Tibial artery (tissue), 4 donors: ENCODE results near the gene BRCA1.
"Not testable (repeated sequence)": the region's sequence is repeated elsewhere in the genome, so short reads cannot be mapped to it uniquely, and the experiment has no call there.

ENCODE experiments used
- DNase-seq, 2 donors: peaks; one replicate each; pipeline ENCODE4 v3.0.0-alpha.2; 2019
- H3K27ac ChIP-seq, 2 donors: fragments of 200-600 bp; sonication (generic) in 1 of 2; 1 replicate in 1 of 2; 2 replicates in 1 of 2; pipeline ENCODE4 v1.5.1; 2018 to 2019; ENCODE audit warnings: mild to moderate bottlenecking in 1 of 2
- H3K27me3 ChIP-seq, 2 donors: fragments of 200-600 bp; sonication (generic) in 1 of 2; one replicate each; pipeline versions ENCODE4 v1.5.1 to v1.6.0; 2016 to 2019
- H3K36me3 ChIP-seq, 3 donors: fragments of 200-600 bp; sonication (generic) in 2 of 3; one replicate each; pipeline ENCODE4 v1.5.1; 2016 to 2019; ENCODE audit warnings: mild to moderate bottlenecking in 2 of 3
- H3K4me1 ChIP-seq, 4 donors: fragments of 200-600 bp; sonication (generic) in 2 of 4; 1 replicate in 3 of 4; 2 replicates in 1 of 4; pipeline ENCODE4 v1.5.1; 2016 to 2019
- H3K4me3 ChIP-seq, 2 donors: fragments of 200-600 bp; sonication (generic) in 1 of 2; 1 replicate in 1 of 2; 2 replicates in 1 of 2; pipeline ENCODE4 v1.5.1; 2018 to 2019; ENCODE audit warnings: mild to moderate bottlenecking in 2 of 2
- H3K9me3 ChIP-seq, 3 donors: fragments of 200-600 bp; sonication (generic) in 1 of 3; one replicate each; pipeline ENCODE4 v1.5.1; 2016 to 2019
- intact Hi-C: fragments of 100-400 bp; cut with DNase I; formaldehyde crosslinking; loops from one replicate; pipeline ENCODE4 v1.15.0; 2023; ENCODE audit warnings: low total_unique reads
- TF ChIP-seq, protein P1 (sequence below), 2 experiments: fragments of 200-600 bp in 1 of 2; fragments of 450-650 bp in 1 of 2; IDR thresholded peaks; one replicate each; pipeline ENCODE4 v1.5.1; 2017 to 2019; ENCODE audit warnings: antibody characterized with exemption in 2 of 2, mild to moderate bottlenecking in 1 of 2, moderate library complexity in 1 of 2

BRCA1 gene

DNA sequence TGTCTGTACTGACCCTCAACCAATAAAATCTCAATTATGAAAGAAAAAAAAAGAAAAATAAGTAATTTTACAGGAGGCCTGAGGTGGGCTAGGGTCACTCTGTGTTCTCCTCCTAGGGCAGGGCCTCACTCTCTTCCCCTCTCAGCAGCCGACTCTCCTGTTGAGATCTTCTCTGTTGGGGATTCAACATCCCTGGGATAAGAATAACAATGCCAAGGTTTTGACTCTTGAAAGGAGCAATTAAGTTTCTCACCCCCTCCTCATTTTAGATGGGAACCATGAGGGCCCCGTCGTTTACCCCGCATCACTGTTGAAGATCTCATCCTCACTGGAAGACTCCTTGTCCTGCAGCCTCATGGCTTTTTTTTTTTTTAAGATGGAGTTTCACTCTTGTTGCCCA, 21.5 kb upstream of the BRCA1 start:
- intact Hi-C loops: no loop called here
- no peak for DNase-seq
- H3K27me3 ChIP-seq: no peaks in the 10 kb centered on the region
- H3K27ac ChIP-seq: no peak overlapping the region
- no peaks in the 10 kb centered on the region for H3K9me3 ChIP-seq
- no peaks in the 10 kb centered on the region for H3K4me1 ChIP-seq
- peaks cover 0 to 29% (median 6%) of the 10 kb centered on the region in 3 donors for H3K36me3 ChIP-seq
- H3K4me3 ChIP-seq: no peak overlapping the region
- TF ChIP-seq, protein P1, sequence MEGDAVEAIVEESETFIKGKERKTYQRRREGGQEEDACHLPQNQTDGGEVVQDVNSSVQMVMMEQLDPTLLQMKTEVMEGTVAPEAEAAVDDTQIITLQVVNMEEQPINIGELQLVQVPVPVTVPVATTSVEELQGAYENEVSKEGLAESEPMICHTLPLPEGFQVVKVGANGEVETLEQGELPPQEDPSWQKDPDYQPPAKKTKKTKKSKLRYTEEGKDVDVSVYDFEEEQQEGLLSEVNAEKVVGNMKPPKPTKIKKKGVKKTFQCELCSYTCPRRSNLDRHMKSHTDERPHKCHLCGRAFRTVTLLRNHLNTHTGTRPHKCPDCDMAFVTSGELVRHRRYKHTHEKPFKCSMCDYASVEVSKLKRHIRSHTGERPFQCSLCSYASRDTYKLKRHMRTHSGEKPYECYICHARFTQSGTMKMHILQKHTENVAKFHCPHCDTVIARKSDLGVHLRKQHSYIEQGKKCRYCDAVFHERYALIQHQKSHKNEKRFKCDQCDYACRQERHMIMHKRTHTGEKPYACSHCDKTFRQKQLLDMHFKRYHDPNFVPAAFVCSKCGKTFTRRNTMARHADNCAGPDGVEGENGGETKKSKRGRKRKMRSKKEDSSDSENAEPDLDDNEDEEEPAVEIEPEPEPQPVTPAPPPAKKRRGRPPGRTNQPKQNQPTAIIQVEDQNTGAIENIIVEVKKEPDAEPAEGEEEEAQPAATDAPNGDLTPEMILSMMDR (IDR thresholded peaks at IDR 0.05): no peak

GRCh38 chr17:43143201-43143600, 18.0 kb upstream of the BRCA1 start:
- no peaks in the 10 kb centered on the region for H3K27me3 ChIP-seq
- H3K27ac ChIP-seq: no peak overlapping the region
- H3K9me3 ChIP-seq: no peaks in the 10 kb centered on the region
- no peak for DNase-seq
- no peak overlapping the region for H3K4me3 ChIP-seq
- intact Hi-C loops: no loop called here
- no peaks in the 10 kb centered on the region for H3K4me1 ChIP-seq
- TF ChIP-seq, protein P1 (IDR thresholded peaks at IDR 0.05): no peak
- peaks cover 0 to 41% (median 6%) of the 10 kb centered on the region in 3 donors for H3K36me3 ChIP-seq

DNA sequence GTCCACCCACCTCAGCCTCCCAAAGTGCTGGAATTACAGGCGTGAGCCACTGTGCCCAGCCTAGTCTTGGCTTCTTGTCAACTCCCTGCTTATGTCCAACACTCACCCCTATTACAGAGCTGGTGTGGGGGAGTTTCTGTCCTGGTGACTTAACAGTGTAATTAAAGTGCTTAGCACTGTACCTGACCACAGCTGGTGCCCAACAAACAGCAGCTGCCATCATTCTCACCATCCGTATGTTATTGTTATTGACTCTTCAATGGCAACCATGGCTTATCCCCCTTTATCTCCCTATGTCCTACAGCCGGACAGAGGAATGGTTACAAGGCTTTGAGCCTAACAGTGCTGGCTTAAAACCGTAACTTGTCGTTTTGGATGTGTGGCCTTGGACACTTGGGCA, 17.0 kb upstream of the BRCA1 start:
- no peaks in the 10 kb centered on the region for H3K9me3 ChIP-seq
- H3K4me3 ChIP-seq: no peak overlapping the region
- H3K27me3 ChIP-seq: no peaks in the 10 kb centered on the region
- H3K4me1 ChIP-seq: no peaks in the 10 kb centered on the region
- no peak for DNase-seq
- peaks cover 0 to 36% (median 6%) of the 10 kb centered on the region in 3 donors for H3K36me3 ChIP-seq
- intact Hi-C loops: no loop called here
- no peak overlapping the region for H3K27ac ChIP-seq
- TF ChIP-seq, protein P1 (IDR thresholded peaks at IDR 0.05): no peak

- no peaks in the 10 kb centered on the region for H3K9me3 ChIP-seq
- intact Hi-C loops: no loop called here
- H3K4me1 ChIP-seq: no peaks in the 10 kb centered on the region
- H3K27me3 ChIP-seq: no peaks in the 10 kb centered on the region
- TF ChIP-seq, protein P1 (IDR thresholded peaks at IDR 0.05): no peak
- no peak for DNase-seq
- no peak overlapping the region for H3K27ac ChIP-seq
- peaks cover under 1 to 38% (median 7%) of the 10 kb centered on the region in 3 donors for H3K36me3 ChIP-seq
- no peak overlapping the region for H3K4me3 ChIP-seq
Observed at GRCh38 chr17:43140396-43141332, 15.5 kb upstream of the BRCA1 start.

DNA sequence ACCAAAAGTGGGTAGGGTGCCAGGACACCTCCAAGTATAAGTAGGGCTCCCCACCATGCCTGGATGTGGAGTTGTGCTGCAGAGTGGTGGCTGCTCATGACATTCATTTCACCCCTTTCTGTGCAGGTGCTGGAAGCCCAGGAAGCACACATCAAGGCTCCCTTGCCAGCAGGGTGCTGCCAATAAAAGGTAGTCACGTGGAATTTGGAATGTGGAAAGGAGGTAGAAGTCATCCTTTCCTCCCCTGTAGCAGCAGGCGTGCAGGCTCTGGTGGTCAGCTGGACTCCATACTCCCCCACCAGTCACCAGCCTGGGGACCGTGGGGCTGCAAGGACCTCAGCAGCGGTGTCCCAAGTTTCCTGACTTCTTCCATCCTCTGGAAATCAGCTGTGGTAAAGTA, 13.4 kb upstream of the BRCA1 start:
- intact Hi-C loops, DNase-seq, H3K4me1 ChIP-seq, H3K4me3 ChIP-seq, H3K9me3 ChIP-seq, H3K27me3 ChIP-seq, H3K27ac ChIP-seq: not testable (repeated sequence)
- H3K36me3 ChIP-seq: peaks cover 11 to 42% (median 24%) of the 10 kb centered on the region in 3 donors

DNA sequence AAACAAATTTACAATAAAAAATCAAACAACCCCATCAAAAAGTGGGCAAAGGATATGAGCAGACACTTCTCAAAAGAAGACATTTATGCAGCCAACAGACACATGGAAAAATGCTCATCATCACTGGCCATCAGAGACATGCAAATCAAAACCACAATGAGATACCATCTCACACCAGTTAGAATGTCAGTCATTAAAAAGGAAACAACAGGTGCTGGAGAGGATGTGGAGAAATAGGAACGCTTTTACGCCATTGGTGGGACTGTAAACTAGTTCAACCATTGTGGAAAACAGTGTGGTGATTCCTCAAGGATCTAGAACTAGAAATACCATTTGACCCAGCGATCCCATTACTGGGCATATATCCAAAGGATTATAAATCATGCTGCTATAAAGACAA, 11.4 kb upstream of the BRCA1 start:
- H3K4me1 ChIP-seq, H3K4me3 ChIP-seq, H3K27ac ChIP-seq, DNase-seq, intact Hi-C loops, H3K27me3 ChIP-seq, H3K9me3 ChIP-seq: not testable (repeated sequence)
- peaks cover 17 to 57% (median 37%) of the 10 kb centered on the region in 3 donors for H3K36me3 ChIP-seq
